HG02852 (cell line): Measurements from ENCODE around the gene MLLT10.
A peak's percentile ranks its signal among the peaks of the same experiment; 100 is the strongest.

Experiments used
- ATAC-seq: cut with Tn5 transposase; IDR thresholded peaks from one replicate; pipeline ENCODE4 v1.9.1; 2021; ENCODE audit warnings: mild to moderate bottlenecking, moderate library complexity; ENCODE audit not compliant: unreplicated experiment

Gene MLLT10

GRCh38 chr10:21516242-21517131, 17.5 kb upstream of the MLLT10 start:
- peak; percentile 69 for ATAC-seq

GRCh38 chr10:21517134-21518031, 16.6 kb upstream of the MLLT10 start:
- peak; percentile 58 for ATAC-seq

DNA sequence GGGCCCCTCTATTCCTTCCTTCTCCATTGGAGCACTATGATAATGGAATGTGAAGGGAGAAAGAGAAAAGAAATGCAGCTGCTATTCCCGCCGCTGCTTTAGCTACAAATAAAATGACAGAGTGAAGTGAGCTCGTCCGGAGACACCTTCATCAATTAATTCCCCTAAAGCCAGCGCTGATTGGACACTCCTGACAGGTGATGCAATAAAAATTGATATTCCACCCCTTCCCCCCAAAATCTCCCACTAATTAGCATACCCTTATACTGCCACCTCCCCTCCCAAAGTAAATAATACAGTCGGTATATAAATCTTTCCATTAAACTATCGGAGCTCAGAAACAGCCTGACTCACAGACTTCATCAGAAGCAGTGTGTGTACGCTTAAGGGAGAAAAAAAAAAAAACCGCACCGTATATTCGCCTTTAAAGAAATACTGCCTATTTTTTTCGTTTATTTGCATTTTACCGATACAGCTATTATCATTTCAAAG, 15.8 kb upstream of the MLLT10 start:
- ATAC-seq, result no peak

GRCh38 chr10:21518641-21519396, 15.2 kb upstream of the MLLT10 start:
- no peak for ATAC-seq

DNA sequence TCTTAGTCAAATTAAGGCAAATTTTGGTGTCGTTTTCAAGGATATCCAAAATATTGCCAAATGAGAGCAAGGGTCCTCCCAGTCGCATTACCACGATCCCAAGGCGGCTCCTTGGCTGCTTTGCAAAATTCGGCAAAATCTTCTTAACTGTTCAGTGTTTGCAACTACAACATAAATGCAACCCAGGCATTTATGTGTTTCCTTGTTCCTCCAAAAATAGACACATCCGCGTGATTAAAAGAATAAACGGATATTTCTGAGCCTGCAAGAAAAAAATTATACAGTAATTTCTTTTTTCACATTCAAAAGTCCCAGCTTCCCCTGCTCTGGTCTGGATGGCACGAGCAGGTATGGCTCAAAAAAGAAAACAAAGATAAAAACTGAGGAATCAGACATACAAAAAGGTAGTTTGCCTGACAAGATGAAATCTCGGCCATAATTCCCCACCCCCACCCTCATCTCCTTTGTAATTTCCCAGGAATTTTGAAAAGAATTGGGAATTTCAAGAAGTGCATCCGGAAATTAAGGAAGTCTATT, 14.6 kb upstream of the MLLT10 start:
- no peak for ATAC-seq

- peak; percentile 34 for ATAC-seq
These were observed 14.0 kb upstream of the MLLT10 start for GRCh38 chr10:21519941-21520436.

DNA sequence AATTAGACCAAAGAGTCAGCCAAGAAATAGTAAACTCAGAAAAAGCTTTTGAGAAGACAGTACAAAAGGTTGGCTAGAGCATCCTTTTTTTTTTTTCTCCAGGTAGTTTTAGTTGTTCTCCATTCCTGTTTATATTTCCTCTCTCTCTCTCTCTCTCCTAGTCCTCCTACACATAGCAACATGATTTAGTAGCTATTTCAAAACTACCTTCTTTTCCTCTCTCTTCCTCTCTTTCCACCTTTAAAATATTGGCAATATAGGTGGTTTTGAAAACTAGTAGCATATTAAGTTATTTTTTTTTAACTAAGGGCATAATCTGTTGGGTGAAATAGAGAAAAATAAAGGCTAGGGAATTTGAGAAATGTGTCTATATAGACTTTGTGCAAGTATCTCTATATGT, 13.5 kb upstream of the MLLT10 start:
- ATAC-seq, result no peak

DNA sequence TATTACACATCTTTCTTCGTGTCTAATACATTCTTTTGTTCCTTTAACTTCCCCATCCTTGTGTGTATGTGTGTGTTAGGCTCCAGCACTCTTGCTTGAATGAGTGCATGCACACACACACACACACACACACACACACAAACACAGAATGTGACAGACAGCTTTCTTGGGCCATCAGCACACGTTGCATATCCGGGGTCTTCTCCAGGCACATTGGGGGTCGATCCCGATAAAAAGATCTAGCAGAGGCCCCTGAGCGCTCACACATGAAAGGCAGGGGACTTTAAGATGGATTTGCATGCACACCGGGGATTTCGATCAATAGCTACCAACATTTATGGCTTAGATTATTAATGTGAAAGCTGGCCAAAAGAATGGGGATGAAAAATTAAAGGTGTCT, 13.1 kb upstream of the MLLT10 start:
- ATAC-seq, result no peak

DNA sequence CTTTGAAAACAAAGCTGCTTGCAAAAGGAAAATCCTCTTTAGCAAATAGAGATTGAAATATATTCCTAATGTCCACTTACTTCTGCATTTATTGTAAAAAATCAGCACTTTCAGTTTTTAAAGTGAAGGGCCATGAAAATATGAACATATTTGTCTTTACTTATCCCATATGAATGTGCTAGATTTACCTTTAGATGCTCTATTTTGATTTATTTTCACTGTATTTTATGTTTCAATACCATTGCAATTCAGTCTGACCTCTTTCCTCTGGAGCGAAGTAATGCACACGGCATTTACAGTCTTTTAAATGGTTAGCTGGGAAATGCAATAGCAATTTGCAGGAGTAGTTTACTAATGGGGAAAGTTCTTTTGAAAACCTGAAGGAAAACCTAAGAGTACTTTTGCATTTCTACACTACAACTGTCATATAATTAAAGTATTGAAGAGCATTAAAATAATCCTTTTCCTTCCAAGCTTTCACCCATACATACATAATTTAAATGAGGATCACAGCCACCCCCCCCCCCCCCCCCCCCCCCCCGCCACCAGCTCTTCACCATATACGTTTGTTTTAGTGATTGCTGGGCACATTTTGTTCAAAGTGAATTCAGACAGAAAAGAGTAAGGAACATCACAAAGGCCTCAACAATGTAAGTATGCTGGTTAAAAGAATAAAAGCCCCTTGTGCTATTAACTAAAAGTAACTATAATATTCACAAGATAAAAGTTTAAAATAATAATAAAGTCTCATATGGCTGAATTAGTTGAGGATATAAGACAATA, 12.1 kb upstream of the MLLT10 start:
- no peak for ATAC-seq

DNA sequence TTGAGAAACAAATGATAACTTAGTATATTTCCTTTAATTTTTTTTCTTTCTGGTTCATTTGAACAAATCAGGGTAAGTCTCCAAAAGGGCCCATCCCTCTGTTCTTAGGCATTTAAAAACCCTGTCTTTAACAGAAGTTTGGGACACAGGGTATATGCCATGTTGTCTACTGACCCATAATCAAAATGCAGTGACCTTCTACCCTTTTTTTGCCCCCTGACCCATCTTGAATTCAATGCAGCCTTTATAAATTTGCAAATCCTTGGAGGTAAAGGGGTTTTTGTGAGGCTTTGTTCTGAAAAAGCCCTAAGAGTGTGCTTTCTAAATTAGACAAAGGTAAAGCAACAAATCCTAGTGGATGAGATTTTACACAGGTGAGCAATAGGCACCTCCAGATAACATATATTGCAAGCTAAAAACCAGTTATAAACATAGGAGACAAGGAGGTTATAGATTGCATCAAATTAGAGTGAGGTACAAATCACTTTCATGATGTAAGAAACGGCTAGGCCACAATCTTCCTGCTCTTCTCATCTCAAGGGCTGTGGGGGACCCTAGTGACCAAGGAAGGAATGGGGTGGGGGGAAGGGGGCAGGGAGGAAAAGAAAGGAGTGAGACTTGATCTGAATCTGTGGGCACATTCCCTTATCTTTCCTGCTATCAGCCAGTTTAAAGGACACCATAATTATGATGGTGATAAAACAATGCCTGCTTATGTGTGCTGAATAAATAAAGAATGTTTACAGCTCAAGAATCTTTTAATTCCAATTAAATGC, 11.2 kb upstream of the MLLT10 start:
- no peak for ATAC-seq

DNA sequence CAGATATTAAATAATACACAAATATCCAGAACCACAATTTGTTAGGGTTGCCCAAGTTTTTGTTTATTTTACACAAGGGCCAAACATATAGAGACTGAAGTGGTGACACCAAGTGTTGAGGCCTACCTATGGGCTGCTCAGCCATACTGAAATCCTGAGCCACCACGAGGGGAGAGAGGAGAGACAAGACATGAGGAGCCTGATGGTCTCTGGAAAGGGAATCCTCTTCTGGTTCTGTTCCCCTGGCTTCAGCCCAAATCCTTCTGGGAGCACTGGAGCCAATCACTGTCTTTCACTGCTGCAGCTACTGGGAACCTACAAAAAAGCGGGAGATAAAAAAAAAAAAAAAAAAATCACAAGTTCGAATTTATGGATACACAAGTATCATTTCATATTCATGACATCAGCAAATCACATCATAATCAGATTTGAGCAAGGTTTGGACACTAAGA, 10.4 kb upstream of the MLLT10 start:
- ATAC-seq, result no peak

- ATAC-seq, result no peak
These were observed 9.9 kb upstream of the MLLT10 start for GRCh38 chr10:21524131-21524525.

GRCh38 chr10:21524526-21525366, 9.3 kb upstream of the MLLT10 start:
- no peak for ATAC-seq

DNA sequence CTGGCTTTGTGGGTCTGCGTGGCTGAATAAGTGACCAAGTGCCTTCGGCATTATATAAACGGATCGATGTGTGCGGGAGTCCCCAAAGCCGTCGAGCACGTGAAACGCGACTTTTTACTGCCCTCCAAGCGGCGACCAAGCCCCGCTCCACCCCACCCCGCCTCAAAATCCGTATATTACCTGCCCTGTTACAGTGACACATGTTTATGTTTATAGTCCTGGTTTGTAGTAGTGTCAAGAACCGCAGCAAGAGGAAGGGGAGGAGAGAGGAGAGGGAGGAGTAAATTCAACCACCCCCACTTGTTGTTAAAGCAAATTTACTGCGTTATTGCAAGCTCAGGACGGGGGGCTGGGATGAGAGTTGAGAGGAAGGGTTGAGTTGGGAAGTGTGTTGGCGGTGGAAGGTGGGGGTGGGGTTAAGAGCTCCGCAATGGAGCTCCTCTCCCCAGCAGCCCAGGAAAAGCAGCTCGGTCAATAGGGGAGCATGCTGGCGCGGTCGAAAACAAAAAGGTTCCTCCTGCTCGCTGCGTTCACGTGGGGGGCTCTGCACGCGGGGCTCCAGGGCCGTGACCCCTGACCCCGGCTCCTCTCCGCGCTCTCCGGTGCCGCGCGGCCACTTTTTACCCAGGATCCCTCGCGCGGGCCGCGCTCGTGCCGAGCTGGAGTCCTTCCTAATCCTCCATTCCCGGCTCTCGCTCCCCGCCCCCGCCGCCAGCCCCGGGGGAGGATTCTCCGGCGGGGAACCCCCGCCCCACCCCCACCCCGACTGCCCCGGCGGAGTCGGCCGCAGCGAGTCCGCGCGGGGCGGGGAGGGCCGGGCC, 8.5 kb upstream of the MLLT10 start, which contains the start of gene SKIDA1:
SKIDA1 (minus strand) TSS at position 316 of the 821 bp plus-strand sequence. CDS start 7,860 bp downstream, outside the sequence.
- ATAC-seq, result peak; percentile 42

GRCh38 chr10:21526188-21526859, 7.7 kb upstream of the MLLT10 start:
- peak; percentile 39 for ATAC-seq

DNA sequence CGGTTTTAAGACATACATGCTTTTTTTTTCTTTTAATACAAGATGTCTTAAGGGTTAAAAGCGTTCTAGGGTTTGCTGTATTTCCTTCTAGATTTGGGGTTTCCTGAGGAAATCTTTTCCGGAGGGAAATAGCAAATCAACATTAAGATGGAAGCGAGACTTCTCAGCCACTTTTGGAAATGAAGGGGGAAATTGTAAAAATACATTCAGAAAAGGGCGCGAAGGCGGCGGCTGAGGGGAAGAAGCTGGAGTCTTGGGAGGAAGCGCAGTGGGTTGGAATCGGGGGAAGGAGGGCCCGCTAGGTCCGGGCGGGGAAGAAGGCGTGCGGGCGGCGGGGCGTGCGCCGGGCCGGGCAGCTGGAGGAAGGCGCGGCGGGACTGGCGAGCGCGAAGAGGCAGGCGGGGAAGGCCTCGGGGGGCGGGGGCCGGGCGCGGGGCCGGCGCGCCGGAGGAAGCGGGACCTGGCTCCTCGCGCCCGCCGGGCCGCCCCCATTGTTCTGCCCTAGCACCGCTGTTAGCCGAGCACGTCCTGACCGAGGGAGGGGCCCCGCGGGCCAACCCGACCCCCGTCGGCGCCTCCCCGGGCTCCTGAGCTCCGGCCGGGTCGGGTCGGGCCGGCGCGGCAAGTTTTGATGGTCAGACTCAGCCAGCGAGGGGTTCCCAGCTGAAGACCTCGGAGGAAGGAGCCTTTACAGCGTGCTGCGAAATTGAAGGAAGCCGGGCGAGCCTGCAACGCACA, 7.0 kb upstream of the MLLT10 start:
- ATAC-seq, result peak; percentile 35
